Right lobe of liver (tissue), 6 donors: Measurements from ENCODE around the gene AKAP13. TPM values are rescaled to one million over a fixed set of nuclear protein-coding genes. Genes with fewer than 3 reads are reported as not detected.

ENCODE experiments used
- ATAC-seq, 4 donors: fragments of 200-7000 bp; cut with Tn5 transposase; one replicate each; pipeline ENCODE4 v1.9.1; 2020; ENCODE audit warnings: mild to moderate bottlenecking in 4 of 4, moderate library complexity in 4 of 4
- DNase-seq, 3 donors: peaks; one replicate each; pipeline ENCODE4 v3.0.0-alpha.2; 2020
- H3K27ac ChIP-seq, 3 donors: fragments of 200-600 bp; one replicate each; pipeline ENCODE4 v1.8.0; 2022
- H3K27me3 ChIP-seq, 2 donors: fragments of 200-600 bp; one replicate each; pipeline ENCODE4 v1.8.0; 2022
- H3K36me3 ChIP-seq, 4 donors: fragments of 200-600 bp; sonication (generic) in 1 of 4; one replicate each; pipeline versions ENCODE4 v1.5.1 to v1.8.0; 2017 to 2022; ENCODE audit warnings: control low read depth in 1 of 4
- H3K4me1 ChIP-seq, 4 donors: fragments of 200-600 bp; sonication (generic) in 1 of 4; one replicate each; pipeline versions ENCODE4 v1.5.1 to v1.8.0; 2017 to 2022; ENCODE audit warnings: control low read depth in 1 of 4
- H3K4me3 ChIP-seq, 3 donors: fragments of 200-600 bp; one replicate each; pipeline ENCODE4 v1.8.0; 2022
- H3K9me3 ChIP-seq, 4 donors: fragments of 200-600 bp; sonication (generic) in 1 of 4; one replicate each; pipeline versions ENCODE4 v1.5.1 to v1.8.0; 2017 to 2022; ENCODE audit warnings: control low read depth in 1 of 4
- CTCF ChIP-seq, 4 donors: fragments of 200-600 bp in 3 of 4; fragments of 450-650 bp in 1 of 4; IDR thresholded peaks; one replicate each; pipeline versions ENCODE4 v1.5.1 to v1.8.0; 2016 to 2022; ENCODE audit warnings: antibody characterized with exemption in 4 of 4, mild to moderate bottlenecking in 2 of 4
- POLR2A ChIP-seq: fragments of 450-650 bp; IDR thresholded peaks from one replicate; pipeline ENCODE4 v1.6.1; 2017; ENCODE audit warnings: antibody characterized with exemption, mild to moderate bottlenecking
- WGBS: methylation state at CpG from one replicate; pipeline ENCODE4 v1.1.6; 2018; ENCODE audit warnings: low coverage, low lambda C conversion rate; ENCODE audit not compliant: insufficient coverage; ENCODE audit errors: missing lambda C conversion rate; 5-methylcytosine and 5-hydroxymethylcytosine counted together
- intact Hi-C, 2 donors: fragments of 100-400 bp; cut with DNase I; formaldehyde crosslinking; loops; one replicate each; pipeline versions ENCODE4 v1.11.2 to v1.14.1; 2022
- total RNA-seq, 6 experiments: library from RNA; depleted of rRNA in 2 of 6; stranded (reverse); fragments of >200 nt in 2 of 6; fragmentation: NEBNext Ultra II Directional in 3 of 6; extraction: Animal tissue kit (Norgen Biotek cat#: 25700) in 3 of 6; gene quantifications; one replicate each; pipeline versions ENCODE4 v1.1.0 to v1.2.4, GENCODE V29; 2016 to 2023
- donor health status: DM: no; HTN: yes; CAD: no.
- donor health status: DM: no; HTN: no; CAD: no.
- donor health status: DM: no; HTN: no; CAD: no.
- donor health status: DM: no; HTN: yes; CAD: no.
- donor health status: DM: no; HTN: yes; CAD: no.

The AKAP13 gene
- total RNA-seq, 6 experiments from 2014 or later = 50.1 to 73.1 (median 63.9) TPM

GRCh38 chr15:85764649-85765277, 384.4 kb downstream of the AKAP13 start:
- Histone ChIP-seq H3K4me3 (no peak overlapping the region), H3K27ac (peak overlapping the region in 1 of 3 donors; percentile 33), H3K27me3 (no peaks in the 10 kb centered on the region), H3K4me1 (peaks cover 0 to 51% (median 21%) of the 10 kb centered on the region in 4 donors), H3K36me3 (peaks cover 0 to 5% (median 0%) of the 10 kb centered on the region in 4 donors), H3K9me3 (no peaks in the 10 kb centered on the region)
- intact Hi-C loops = no loop called here
- no peak for ATAC-seq
- TF ChIP-seq CTCF (IDR thresholded peaks at IDR 0.05) = no peak
- TF ChIP-seq POLR2A = no peak
- WGBS = 100% methylated on average over 1 of the region's 3 CpGs
- no peak for DNase-seq

GRCh38 chr15:85766001-85766831, 385.8 kb downstream of the AKAP13 start:
- 82% methylated on average over 5 of the region's 24 CpGs for WGBS
- peak; percentile 49 to 76 (median 66) for ATAC-seq

GRCh38 chr15:85767785-85768529, 387.6 kb downstream of the AKAP13 start:
- intact Hi-C loops = no loop called here
- ATAC-seq (no peak), DNase-seq (no peak)
- no peak overlapping the region for H3K4me3 ChIP-seq
- 75% methylated on average over 2 of the region's 26 CpGs for WGBS
- no peak overlapping the region for H3K27ac ChIP-seq
- TF ChIP-seq POLR2A = no peak
- TF ChIP-seq CTCF (IDR thresholded peaks at IDR 0.05) = no peak
- H3K9me3 ChIP-seq = no peaks in the 10 kb centered on the region
- H3K27me3 ChIP-seq = no peaks in the 10 kb centered on the region
- H3K36me3 ChIP-seq = peaks cover 0 to 3% (median 0%) of the 10 kb centered on the region in 4 donors
- peaks cover 0 to 65% (median 32%) of the 10 kb centered on the region in 4 donors for H3K4me1 ChIP-seq

More at GRCh38 chr15:85766001-85766831, 385.8 kb downstream of the AKAP13 start:
- Histone ChIP-seq H3K4me3 (no peak overlapping the region), H3K4me1 (peaks cover 0 to 64% (median 28%) of the 10 kb centered on the region in 4 donors), H3K27me3 (no peaks in the 10 kb centered on the region), H3K9me3 (no peaks in the 10 kb centered on the region), H3K36me3 (peaks cover 0 to 5% (median 0%) of the 10 kb centered on the region in 4 donors), H3K27ac (peak overlapping the region in 2 of 3 donors; percentile 54 to 76)
- peak; percentile 47 for TF ChIP-seq POLR2A
- TF ChIP-seq CTCF (IDR thresholded peaks at IDR 0.05) = no peak
- peak; percentile 60 to 83 (median 77) for DNase-seq
- intact Hi-C loops = no loop called here

- Histone ChIP-seq H3K4me1 (peaks cover 0 to 63% (median 31%) of the 10 kb centered on the region in 4 donors), H3K27me3 (no peaks in the 10 kb centered on the region), H3K27ac (no peak overlapping the region), H3K9me3 (no peaks in the 10 kb centered on the region), H3K36me3 (no peaks in the 10 kb centered on the region), H3K4me3 (no peak overlapping the region)
- 96% methylated on average over 8 of the region's 32 CpGs for WGBS
- DNase-seq = no peak
- TF ChIP-seq CTCF (IDR thresholded peaks at IDR 0.05) (no peak), POLR2A (no peak)
- intact Hi-C loops = no loop called here
- ATAC-seq = no peak
Observed at GRCh38 chr15:85768595-85769168, 388.3 kb downstream of the AKAP13 start.
